Subcutaneous adipose tissue (tissue), 4 donors: ENCODE data around the gene NIPAL4. TPM values are rescaled to one million over a fixed set of nuclear protein-coding genes. Genes with fewer than 3 reads are reported as not detected.

Experiments used
- CTCF ChIP-seq: fragments of 450-650 bp; IDR thresholded peaks from one replicate; pipeline ENCODE4 v1.5.1; 2016; ENCODE audit warnings: low read depth, mild to moderate bottlenecking, control low read depth, antibody characterized with exemption, moderate library complexity
- total RNA-seq, 4 donors: library from RNA; depleted of rRNA; stranded (reverse); fragments of >200 nt; gene quantifications; one replicate each; pipeline ENCODE4 v1.1.0, GENCODE V29; 2016

The NIPAL4 gene
- total RNA-seq, 4 donors from 2014 or later = 0.22 to 1.3 TPM; not detected in 2

GRCh38 chr5:157464519-157465171, 4.6 kb downstream of the NIPAL4 start:
- no peak for TF ChIP-seq CTCF

- no peak for TF ChIP-seq CTCF
Observed at GRCh38 chr5:157468293-157468965, 8.4 kb downstream of the NIPAL4 start.

- no peak for TF ChIP-seq CTCF
Observed at GRCh38 chr5:157469073-157469472, 9.1 kb downstream of the NIPAL4 start.

- no peak for TF ChIP-seq CTCF
Observed at GRCh38 chr5:157469687-157470086, 9.7 kb downstream of the NIPAL4 start.

GRCh38 chr5:157470631-157471030, 10.6 kb downstream of the NIPAL4 start:
- no peak for TF ChIP-seq CTCF

- TF ChIP-seq CTCF = no peak
Observed at GRCh38 chr5:157471709-157472108, 11.7 kb downstream of the NIPAL4 start.

GRCh38 chr5:157473383-157474320, 13.6 kb downstream of the NIPAL4 start:
- TF ChIP-seq CTCF = no peak
